ENCODE data around the gene SLC16A7.
"Not testable (repeated sequence)": the region's sequence is repeated elsewhere in the genome, so short reads cannot be mapped to it uniquely, and the experiment has no call there.

Gene SLC16A7

GRCh38 chr12:59595883-59596540 is at the start of gene SLC16A7:
SLC16A7 (plus strand) TSS chr12:59596029; CDS start chr12:59704802, 108,773 bp downstream.
- peak; percentile 77 for DNase-seq (ENCODE audit: low read depth)

GRCh38 chr12:59548930-59549329 is 46.9 kb upstream of the SLC16A7 start:
- no peak for DNase-seq (ENCODE audit: low read depth)

GRCh38 chr12:59559696-59560095 is 36.1 kb upstream of the SLC16A7 start:
- no peak for DNase-seq (ENCODE audit: low read depth)

GRCh38 chr12:59570145-59570544 is 25.7 kb upstream of the SLC16A7 start:
- no peak for DNase-seq (ENCODE audit: low read depth)

- DNase-seq (ENCODE audit: low read depth) = no peak
Observed at GRCh38 chr12:59574406-59574805, 21.4 kb upstream of the SLC16A7 start.

GRCh38 chr12:59575826-59576225 is 20.0 kb upstream of the SLC16A7 start:
- no peak for DNase-seq (ENCODE audit: low read depth)

GRCh38 chr12:59578254-59578653 is 17.6 kb upstream of the SLC16A7 start:
- DNase-seq (ENCODE audit: low read depth) = no peak

GRCh38 chr12:59579631-59580030 is 16.2 kb upstream of the SLC16A7 start:
- no peak for DNase-seq (ENCODE audit: low read depth)

- no peak for DNase-seq (ENCODE audit: low read depth)
Observed at GRCh38 chr12:59580050-59580449, 15.8 kb upstream of the SLC16A7 start.

- no peak for DNase-seq (ENCODE audit: low read depth)
Observed at GRCh38 chr12:59583003-59583712, 12.7 kb upstream of the SLC16A7 start.

- no peak for DNase-seq (ENCODE audit: low read depth)
Observed at GRCh38 chr12:59587710-59588109, 8.1 kb upstream of the SLC16A7 start.

GRCh38 chr12:59593761-59594160 is 2.1 kb upstream of the SLC16A7 start:
- DNase-seq (ENCODE audit: low read depth) = no peak

GRCh38 chr12:59594943-59595500 is 807 bp upstream of the SLC16A7 start:
- DNase-seq (ENCODE audit: low read depth) = no peak

- no peak for DNase-seq (ENCODE audit: low read depth)
Observed at GRCh38 chr12:59595565-59595882, 305 bp upstream of the SLC16A7 start.

- DNase-seq (ENCODE audit: low read depth) = peak; percentile 35
Observed at GRCh38 chr12:59597385-59597781, 1.6 kb downstream of the SLC16A7 start.

- no peak for DNase-seq (ENCODE audit: low read depth)
Observed at GRCh38 chr12:59600171-59600570, 4.3 kb downstream of the SLC16A7 start.

GRCh38 chr12:59603754-59604153 is 7.9 kb downstream of the SLC16A7 start:
- no peak for DNase-seq (ENCODE audit: low read depth)

GRCh38 chr12:59612823-59613434 is 17.1 kb downstream of the SLC16A7 start:
- not testable (repeated sequence) for DNase-seq (ENCODE audit: low read depth)

GRCh38 chr12:59615392-59616165 is 19.8 kb downstream of the SLC16A7 start:
- no peak for DNase-seq (ENCODE audit: low read depth)

- no peak for DNase-seq (ENCODE audit: low read depth)
Observed at GRCh38 chr12:59619461-59620240, 23.8 kb downstream of the SLC16A7 start.

GRCh38 chr12:59620326-59620725 is 24.5 kb downstream of the SLC16A7 start:
- no peak for DNase-seq (ENCODE audit: low read depth)

Measured in activated T-cell treated with anti-CD3 and anti-CD28 coated beads for 1 hour (primary cell).